GM08714 (cell line): Measurements from ENCODE around the gene TUBA4B.

Source experiments
- H3K4me3 ChIP-seq: fragments of 200-500 bp; sonication (Bioruptor generic); 2 replicates; pipeline ENCODE4 v1.5.1; 2014; ENCODE audit warnings: mild to moderate bottlenecking, low read length, inconsistent platforms
- ZNF274 ChIP-seq: IDR thresholded peaks from 2 replicates; pipeline ENCODE4 v1.6.1; 2012; ENCODE audit warnings: mild to moderate bottlenecking, low read depth, low read length

Gene TUBA4B

DNA sequence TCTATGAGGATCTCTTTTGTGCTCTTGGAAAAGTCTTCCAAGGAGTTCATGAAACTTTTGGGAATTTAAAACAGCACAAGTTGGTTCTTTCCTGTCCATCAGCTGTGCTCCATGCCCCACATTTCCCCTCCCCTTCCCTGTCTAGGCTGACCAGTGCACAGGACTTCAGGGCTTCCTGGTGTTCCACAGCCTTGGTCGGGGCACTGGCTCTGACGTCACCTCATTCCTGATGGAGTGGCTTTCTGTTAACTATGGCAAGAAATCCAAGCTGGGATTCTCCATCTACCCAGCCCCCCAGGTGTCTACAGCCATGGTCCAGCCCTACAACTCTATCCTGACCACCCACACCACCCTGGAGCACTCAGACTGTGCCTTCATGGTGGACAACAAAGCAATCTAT is 18.0 kb downstream of the TUBA4B start:
- no peak overlapping the region for H3K4me3 ChIP-seq
- no peak for TF ChIP-seq ZNF274

DNA sequence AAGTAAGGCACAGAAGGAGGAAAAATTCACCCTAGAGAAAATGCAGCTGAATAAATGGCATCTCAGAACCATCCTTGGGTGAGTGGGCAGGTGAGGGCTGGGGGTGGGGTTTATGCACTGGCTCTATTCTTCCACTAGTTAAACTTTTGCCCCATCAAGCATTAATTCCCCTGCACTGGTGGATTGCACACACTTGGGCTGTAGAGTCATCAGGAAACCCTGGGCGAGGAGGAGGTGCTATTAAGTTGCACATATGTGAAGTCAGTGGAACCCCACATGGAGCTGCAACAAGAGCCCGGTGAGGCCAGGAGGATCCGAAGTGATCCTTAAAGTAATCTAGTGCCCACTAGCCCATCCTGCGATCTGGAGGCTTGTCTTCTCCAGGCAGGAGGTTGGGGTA is 19.3 kb downstream of the TUBA4B start:
- no peak for TF ChIP-seq ZNF274
- no peak overlapping the region for H3K4me3 ChIP-seq

DNA sequence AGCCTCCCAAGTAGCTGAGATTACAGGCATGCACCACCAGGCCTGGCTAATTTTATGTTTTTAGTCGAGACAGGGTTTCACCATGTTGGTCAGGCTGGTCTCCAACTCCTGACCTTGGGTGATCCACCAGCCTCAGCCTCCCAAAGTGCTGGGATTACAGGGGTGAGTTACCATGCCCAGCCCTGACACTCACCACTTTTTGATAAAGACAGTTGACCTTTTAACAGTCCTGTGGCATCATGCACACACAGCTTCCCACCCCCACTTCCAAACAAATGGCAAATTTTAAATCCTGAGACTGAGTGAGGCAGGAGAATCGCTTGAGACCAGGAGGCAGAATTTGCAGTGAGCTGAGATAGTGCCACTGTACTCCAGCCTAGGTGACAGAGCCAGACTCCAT is 20.0 kb downstream of the TUBA4B start:
- TF ChIP-seq ZNF274 = no peak
- no peak overlapping the region for H3K4me3 ChIP-seq

DNA sequence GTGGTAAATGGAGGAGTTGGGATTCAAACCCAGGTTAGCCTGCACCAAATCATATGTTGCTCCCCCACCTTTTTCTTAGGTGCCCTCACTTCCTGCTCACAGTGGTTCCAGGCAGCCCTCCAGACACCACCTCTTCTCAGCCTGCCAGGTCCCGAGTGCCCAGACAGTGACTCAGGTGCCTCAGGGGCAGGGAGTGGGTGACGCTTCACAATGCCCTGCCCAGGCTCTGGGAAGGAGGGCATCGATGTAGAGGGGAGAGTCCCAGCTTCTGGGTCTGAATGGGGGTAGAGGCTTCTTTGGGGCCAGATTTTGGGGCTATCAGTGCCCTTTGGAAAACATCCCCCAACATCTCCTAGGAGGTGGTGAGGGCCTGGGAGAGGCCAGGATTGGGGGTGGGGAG is 20.9 kb downstream of the TUBA4B start:
- no peak for TF ChIP-seq ZNF274
- no peak overlapping the region for H3K4me3 ChIP-seq

DNA sequence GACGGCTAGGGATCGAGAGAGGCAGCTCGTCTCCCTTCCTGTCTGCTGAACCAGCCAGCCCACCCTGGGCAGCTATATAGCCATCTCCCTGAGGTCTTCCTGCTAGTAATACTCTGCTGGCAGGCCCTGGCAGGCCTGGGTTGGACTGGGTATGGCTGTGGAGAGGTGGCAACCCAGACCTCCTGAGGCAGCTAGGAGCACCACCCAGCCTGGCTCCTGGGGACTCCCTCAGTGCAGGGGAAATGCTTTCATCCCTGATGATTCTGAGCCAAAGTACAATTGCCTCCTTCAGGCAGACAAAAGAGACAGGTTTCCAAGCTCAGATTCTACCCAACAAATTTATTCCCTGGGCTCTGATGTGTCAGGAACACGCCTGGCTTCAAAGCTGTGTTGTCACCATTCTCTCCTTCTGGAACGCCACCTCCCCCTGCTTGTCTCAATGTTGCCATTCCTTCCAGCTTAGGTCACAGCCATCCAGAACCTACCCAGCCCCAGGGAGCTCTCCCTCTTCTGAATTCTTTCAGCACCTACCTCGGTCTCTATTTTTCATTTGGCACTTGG is 21.4 kb downstream of the TUBA4B start:
- H3K4me3 ChIP-seq = no peak overlapping the region

DNA sequence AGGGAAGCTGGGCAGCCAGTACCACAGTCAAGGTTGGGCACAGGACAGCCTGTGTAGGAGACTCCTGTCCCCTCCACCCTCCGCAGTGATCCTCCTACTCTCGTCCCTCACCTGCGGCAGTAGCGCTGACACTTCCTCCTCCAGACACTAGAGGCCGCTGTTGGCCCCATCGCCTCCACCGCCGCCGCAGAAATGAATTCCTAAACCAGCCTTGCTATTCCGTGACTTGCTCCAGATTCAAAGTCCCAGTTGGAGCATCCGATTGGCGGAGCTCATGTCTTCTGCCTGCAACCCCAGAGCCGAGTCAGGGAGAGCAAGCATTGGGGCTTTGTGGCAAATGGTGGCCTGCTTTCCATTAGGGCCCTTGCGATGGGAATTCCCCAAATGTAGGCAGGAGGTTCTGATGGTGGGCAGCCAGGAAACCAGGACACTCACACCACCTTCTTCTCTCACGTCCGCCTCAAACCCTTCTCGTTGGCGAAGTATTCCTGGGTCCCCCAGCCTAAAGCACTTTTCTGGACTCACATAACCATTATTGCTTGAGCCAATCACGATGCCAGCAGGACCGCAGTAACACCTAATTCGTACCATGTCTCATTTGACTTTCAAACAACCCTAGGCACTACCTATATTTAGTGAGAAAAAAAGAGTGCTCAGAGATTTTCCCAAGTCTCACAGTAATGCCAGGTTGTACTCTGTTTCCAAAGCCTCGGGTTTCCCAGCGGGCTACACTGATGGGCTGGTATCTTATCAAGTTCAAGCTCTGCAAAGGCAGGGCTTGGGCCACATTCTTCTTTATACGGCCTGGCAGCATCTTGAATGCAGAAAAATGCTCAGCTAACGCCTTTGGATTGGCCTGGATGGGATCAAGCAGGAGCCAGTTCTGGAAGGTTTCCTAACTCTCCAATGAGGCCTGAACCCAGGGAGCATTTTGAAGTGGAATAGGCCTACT is 24.9 kb downstream of the TUBA4B start:
- TF ChIP-seq ZNF274 = no peak
- H3K4me3 ChIP-seq = peak overlapping the region; percentile 53; the same call in 1 of the 2 replicates

More for the DNA sequence above, 21.4 kb downstream of the TUBA4B start:
- no peak for TF ChIP-seq ZNF274

DNA sequence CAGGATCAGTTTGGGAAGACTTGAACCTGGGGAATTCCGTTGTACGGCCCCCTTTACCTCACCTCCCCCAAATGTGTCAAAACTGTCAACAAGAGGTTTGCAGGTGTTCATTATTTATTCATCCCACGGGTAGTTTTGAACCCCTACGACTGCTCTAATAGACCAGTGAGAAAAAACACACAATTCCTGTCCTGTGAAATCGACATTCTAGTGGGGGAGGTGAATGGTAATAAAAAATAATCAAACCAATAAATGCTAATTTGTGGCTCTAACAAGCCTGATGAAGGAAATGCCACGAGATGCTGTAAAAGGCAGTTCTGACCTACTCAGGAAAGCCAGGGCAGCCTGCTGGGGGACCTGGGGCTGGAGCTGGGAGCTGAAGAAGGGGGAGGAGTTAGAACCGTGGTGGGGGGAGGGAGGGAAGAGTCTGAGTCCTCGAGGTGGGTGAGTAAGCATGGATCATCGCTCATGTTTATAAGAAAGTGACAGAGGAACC is 25.7 kb downstream of the TUBA4B start:
- peak overlapping the region; percentile 53; the same call in 1 of the 2 replicates for H3K4me3 ChIP-seq
- no peak for TF ChIP-seq ZNF274

DNA sequence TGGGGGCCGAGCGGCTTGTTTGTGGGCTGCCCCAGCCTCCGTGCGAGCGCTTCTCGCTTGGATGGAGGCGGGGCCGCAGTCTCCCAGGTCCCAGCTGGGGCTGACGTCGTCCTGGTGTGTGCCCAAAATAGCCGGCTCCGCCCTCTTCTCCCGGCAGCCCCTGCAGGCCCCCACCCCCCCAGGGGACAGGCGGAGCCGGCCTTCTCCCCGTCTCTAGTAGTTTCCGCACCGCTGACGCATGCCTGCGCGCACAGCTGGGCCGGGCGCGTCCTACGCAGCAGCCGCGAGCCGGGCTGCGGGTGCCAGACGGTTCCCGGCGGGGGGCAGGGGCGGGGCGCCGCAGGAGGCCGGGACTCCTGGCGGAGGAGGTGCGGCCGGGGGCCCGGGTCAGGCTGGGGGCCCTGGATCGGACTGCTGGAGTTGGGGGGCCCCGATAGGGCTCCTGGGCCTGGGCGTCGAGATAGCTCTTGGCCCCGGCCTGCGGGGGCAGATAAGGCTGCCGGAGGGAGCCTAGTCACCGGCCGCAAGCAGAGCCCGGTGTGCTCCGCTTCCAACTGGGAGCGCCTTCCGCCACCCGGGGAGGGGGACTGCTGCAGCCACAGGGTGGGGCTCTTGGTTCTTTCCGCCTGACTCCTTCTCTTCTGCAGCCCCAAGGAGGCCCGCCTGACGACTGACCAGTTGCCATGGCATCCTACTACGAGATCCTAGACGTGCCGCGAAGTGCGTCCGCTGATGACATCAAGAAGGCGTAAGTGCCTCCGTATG is 26.3 kb downstream of the TUBA4B start, which contains the start of gene DNAJB2:
Gene DNAJB2, plus strand, starts transcription at position 216 of the 765 bp plus-strand sequence. Its CDS starts 468 bp downstream, at position 684.
- TF ChIP-seq ZNF274 = no peak
- peak within 1 kb of the TSS; percentile 77 for H3K4me3 ChIP-seq

DNA sequence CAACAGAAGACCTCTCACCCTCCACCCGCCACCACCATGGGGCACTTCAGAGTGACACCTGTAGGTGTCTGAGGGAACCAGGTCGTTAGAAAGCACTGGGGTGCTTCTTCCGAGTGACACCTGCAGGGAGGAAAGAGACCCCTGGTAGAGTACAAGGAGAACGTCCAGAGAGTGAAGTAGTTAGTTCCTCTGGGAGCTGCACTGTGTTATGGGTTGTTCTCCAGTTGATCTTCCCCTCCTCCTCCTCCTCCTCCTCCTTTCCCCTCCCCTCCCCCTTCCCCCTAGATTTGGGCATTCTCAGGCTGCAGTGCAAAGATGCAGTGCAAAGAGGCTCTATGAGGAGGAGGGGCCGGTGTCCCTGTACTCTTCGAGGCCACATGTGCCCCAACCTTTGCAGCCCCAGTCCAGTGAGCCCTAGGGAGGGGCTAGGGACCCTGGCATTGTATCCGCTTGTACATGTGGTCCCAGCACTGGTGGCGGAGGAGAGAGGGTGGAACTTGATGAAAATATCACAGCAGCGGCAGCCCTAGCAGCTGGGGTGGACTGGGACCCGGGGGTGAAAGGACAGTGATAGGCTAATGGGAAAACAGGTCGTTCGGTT is 27.0 kb downstream of the TUBA4B start:
- peak overlapping the region; percentile 77 for H3K4me3 ChIP-seq
- no peak for TF ChIP-seq ZNF274

DNA sequence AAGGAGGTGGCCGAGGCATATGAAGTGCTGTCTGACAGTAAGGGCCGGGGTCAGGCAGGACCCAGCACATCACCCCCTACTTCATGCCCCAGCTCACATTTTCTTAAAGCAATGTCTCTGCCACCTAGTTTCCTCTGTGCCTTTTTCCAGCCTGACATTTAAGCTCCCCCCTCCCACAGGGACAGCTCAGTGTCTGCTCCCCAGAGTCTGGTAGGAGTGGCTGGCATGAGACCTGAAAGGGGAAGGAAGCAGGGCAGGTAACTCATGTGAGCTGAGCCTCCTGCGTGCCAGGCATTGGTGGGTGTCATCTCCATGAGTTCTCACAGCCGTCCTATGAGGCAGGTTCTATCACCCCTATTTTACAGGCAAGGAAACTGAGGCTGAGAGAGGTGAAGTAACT is 27.6 kb downstream of the TUBA4B start:
- no peak overlapping the region for H3K4me3 ChIP-seq
- no peak for TF ChIP-seq ZNF274

DNA sequence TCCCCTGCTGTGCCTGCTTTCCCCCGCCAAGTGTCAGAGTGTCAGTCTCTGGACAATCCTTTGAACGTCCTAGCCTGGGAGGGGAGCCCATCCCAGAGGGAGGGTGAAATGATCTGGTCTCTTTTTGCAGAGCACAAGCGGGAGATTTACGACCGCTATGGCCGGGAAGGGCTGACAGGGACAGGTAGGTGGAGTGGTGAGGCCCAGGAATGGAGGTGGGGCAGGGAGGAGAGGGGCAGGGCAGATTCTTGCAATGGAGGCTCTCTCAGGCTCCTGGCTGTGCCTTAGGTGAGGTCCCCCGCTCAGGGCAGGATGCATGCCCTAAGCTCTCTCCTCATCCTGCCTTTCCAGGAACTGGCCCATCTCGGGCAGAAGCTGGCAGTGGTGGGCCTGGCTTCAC is 28.5 kb downstream of the TUBA4B start:
- no peak for TF ChIP-seq ZNF274
- H3K4me3 ChIP-seq = no peak overlapping the region

DNA sequence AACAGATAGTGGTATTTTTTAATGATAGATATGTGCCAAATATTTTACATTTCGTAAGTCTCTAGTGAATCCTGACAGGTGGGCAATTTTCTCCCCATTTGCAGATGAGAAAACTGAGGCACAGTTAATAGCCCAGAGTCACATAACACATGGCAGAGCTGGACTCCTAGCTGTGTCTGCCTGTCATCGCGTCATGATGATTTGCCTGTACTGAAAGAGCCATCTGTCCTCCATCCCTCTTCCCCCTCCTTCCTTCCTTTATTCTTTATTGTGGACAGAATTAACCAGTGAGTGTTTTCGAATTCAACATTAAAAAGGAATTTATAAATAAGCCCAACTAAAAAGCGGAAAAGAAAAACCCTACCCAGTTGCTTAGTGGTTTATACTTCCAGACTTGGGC is 29.3 kb downstream of the TUBA4B start:
- no peak for TF ChIP-seq ZNF274

DNA sequence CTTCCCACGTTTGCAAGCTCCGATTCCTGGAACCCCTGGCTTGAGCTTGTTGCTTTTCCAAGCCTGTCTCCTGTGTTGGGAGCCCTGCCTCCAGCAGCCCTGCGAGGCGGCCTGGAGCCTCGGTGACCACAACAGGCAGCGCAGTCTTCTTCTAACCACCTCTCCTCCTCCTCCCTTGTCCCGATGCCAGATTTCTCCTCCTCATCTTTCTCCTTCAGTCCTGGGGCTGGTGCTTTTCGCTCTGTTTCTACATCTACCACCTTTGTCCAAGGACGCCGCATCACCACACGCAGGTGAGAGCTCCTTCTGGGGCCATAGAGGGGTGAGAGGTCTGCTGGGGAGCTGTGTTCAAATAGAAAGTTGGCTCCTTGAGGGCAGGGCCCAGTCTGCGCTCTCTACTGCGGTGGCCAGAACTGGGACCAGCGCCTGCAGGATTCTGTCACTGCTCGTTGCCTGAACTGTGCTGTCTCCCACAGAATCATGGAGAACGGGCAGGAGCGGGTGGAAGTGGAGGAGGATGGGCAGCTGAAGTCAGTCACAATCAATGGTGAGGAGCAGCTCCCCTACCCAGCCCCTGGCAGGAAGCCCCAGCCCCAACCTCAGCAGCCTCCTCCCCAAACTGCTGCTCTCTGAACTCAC is 30.0 kb downstream of the TUBA4B start:
- no peak for TF ChIP-seq ZNF274
- H3K4me3 ChIP-seq = no peak overlapping the region

More for the DNA sequence above, 29.3 kb downstream of the TUBA4B start:
- no peak overlapping the region for H3K4me3 ChIP-seq
